ENCODE measurements around the gene STIMATE. TPM values are rescaled to one million over a fixed set of nuclear protein-coding genes. Genes with fewer than 3 reads are reported as not detected.

Gene STIMATE
- total RNA-seq, 1 donor from 2014 or later = 17.6 TPM

DNA sequence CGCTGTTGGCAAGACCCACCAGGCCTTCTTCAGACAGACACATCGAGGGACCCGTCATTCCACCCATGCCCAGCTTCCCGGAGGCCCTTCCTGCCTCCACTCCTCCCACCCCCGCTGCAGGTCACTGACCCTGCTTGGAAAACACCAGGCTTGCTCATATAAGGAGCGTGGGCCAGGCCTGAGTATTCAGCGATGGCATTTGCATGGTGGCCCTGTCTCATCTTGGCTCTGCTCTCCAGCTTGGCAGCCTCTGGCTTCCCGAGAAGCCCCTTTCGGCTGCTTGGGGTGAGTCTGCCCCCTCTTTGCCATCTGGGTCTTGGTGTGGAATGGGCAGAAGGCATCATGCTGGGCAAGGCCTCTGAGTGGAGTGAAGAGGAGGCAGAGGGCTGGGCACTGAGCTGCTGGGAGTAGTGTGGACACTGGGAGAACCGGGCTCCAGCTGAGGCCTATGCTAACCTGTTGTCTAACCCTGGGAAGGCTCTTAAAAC lies 102.7 kb downstream of the STIMATE start, which contains the start of gene ITIH3:
ITIH3 (plus strand) TSS at position 185 of the 488 bp plus-strand sequence; CDS start at position 193, 8 bp downstream.
- DNase-seq (ENCODE audit: low spot score) = no peak
- Mint-ChIP-seq H3K27ac (no peak within 1 kb of the TSS), H3K27me3 (ENCODE audit: low read depth) (no peaks in the 10 kb centered on the region), H3K9me3 (no peaks in the 10 kb centered on the region), H3K4me1 (ENCODE audit: low read depth) (no peaks in the 10 kb centered on the region), H3K36me3 (ENCODE audit: low read depth) (no peaks in the 10 kb centered on the region), H3K4me3 (ENCODE audit: low read depth) (no peak within 1 kb of the TSS)
- intact Hi-C loops (cut with micrococcal nuclease) = no loop called here

DNA sequence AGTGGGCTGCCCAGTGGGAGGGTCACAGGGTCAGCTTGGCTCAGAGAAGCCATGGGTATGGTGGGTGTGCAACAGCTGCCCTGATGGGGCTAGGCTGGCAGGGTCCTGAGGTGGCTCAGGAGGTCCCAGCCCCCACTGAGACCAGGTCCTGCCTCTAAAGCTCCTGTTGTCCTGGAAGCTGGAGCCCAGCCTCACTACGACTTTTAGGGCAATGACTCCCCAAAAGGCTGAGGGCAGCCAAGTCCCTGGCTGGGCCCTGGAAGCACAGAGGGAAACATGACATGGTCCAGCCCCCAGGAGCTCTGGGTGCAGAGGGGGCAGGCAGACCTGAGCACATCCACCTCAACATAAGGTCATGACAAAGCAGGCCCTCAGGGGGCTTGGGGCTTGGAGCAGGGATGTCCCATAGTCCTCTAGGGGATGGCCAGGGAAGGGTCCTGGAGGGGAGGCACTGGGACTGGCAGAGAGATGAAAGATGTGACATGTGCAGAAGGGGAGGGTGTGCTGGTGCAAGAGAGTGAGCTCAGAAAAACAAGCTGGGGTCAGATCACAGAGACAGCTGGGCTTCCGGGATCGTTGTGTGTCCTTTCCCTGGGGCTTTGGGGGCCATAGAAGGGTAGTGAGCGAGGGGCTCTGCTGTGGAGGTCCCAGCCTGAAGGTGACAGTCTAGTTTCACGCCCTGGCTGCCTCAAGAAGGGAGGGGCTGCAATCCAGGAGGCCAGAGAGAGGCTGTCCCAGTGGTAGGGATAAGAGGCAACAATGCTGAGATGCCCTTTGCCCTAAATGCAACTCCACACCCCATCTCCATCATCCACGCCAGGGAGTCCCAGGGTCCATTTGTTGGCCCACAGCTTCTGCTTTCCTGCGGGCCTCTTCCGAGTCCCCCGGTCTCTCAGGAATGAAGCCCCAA lies 103.4 kb downstream of the STIMATE start:
- no peak for DNase-seq (ENCODE audit: low spot score)
- H3K27me3 Mint-ChIP-seq (ENCODE audit: low read depth) = no peaks in the 10 kb centered on the region
- no peak overlapping the region for H3K27ac Mint-ChIP-seq
- intact Hi-C loops (cut with micrococcal nuclease) = no loop called here
- no peaks in the 10 kb centered on the region for H3K36me3 Mint-ChIP-seq (ENCODE audit: low read depth)
- H3K9me3 Mint-ChIP-seq = no peaks in the 10 kb centered on the region
- no peak overlapping the region for H3K4me3 Mint-ChIP-seq (ENCODE audit: low read depth)
- no peaks in the 10 kb centered on the region for H3K4me1 Mint-ChIP-seq (ENCODE audit: low read depth)

DNA sequence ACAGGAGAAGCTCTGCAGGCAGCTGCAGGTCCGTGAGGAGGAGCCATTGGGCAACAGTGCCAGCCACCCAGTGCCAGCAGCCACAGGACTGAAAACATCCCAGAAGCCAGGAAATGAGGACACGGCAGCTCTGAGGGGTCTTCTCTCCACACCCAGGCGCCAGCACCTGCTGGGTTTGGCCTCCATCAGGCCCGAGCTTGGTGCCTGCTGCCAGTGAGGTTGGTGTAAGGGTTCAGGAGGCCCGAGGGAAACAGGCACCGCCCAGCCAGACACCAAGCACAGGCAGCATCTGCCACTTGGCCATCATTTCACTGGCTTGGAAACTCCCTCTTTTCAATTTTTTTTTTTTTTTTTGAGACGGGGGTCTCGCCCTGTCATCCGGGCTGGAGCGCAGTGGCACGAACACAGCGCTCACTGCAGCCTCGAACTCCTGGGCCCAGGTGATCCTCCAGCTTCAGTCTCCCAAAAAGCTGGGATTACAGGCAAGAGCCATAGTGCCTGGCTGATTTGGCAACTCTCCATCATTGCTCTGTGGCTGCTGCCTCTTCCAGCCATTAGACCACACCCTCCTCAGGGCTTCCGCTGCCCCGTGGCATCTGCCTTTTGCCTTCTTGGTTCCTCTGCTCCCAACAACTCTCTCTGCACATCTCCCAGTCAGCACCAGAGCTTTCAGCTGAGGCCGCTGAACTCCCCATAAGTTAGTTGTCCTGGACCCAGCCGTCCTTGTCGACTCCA lies 104.2 kb downstream of the STIMATE start:
- Mint-ChIP-seq H3K27ac (no peak overlapping the region), H3K27me3 (ENCODE audit: low read depth) (no peaks in the 10 kb centered on the region), H3K36me3 (ENCODE audit: low read depth) (no peaks in the 10 kb centered on the region), H3K4me3 (ENCODE audit: low read depth) (no peak overlapping the region), H3K4me1 (ENCODE audit: low read depth) (no peaks in the 10 kb centered on the region), H3K9me3 (no peaks in the 10 kb centered on the region)
- intact Hi-C loops (cut with micrococcal nuclease) = no loop called here
- DNase-seq (ENCODE audit: low spot score) = no peak

DNA sequence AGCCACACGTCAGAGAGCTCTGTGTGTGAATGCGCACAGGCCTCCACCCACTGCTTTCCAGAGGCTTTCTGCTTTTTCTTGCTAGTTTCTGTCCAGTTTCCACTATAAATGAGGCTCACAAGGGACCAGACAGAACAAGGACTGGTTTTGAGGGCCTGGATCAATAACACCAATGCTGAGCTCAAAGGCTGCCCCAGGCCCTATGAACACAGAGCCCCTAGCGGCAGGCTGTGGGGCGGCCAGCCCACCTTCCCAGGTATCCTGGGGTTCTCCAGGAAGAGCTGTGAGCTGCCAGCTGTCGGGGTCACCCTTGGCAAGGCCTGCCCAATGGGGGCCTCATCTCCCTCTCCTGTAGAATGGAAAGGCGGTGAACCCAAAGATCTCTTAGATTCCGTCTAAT lies 104.9 kb downstream of the STIMATE start:
- H3K27me3 Mint-ChIP-seq (ENCODE audit: low read depth) = no peaks in the 10 kb centered on the region
- H3K4me1 Mint-ChIP-seq (ENCODE audit: low read depth) = no peaks in the 10 kb centered on the region
- H3K27ac Mint-ChIP-seq = no peak overlapping the region
- no peaks in the 10 kb centered on the region for H3K9me3 Mint-ChIP-seq
- H3K4me3 Mint-ChIP-seq (ENCODE audit: low read depth) = no peak overlapping the region
- DNase-seq (ENCODE audit: low spot score) = no peak
- intact Hi-C loops (cut with micrococcal nuclease) = no loop called here
- no peaks in the 10 kb centered on the region for H3K36me3 Mint-ChIP-seq (ENCODE audit: low read depth)

DNA sequence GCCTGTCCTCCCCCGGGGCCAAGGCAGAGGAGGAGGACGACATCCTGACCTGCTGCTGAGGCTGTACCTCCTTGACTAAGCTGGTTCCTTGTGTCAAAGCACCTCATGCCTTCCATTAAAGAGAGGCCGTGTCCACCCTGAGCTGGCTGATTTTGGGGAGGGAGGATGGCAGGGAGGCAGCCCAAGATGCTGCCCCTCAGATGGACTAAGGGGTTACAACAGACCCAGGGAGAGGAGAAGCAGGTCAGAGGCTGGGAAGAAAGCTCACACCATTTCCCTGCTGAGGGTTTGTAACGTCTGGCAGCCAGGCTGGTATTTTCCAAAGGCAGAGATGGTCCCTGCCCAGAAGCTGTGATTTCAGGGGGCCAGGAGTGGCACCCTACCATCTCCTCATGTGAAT lies 105.4 kb downstream of the STIMATE start:
- Mint-ChIP-seq H3K9me3 (no peaks in the 10 kb centered on the region), H3K27ac (no peak overlapping the region), H3K36me3 (ENCODE audit: low read depth) (no peaks in the 10 kb centered on the region), H3K27me3 (ENCODE audit: low read depth) (no peaks in the 10 kb centered on the region), H3K4me3 (ENCODE audit: low read depth) (no peak overlapping the region), H3K4me1 (ENCODE audit: low read depth) (no peaks in the 10 kb centered on the region)
- DNase-seq (ENCODE audit: low spot score) = no peak
- intact Hi-C loops (cut with micrococcal nuclease) = no loop called here

DNA sequence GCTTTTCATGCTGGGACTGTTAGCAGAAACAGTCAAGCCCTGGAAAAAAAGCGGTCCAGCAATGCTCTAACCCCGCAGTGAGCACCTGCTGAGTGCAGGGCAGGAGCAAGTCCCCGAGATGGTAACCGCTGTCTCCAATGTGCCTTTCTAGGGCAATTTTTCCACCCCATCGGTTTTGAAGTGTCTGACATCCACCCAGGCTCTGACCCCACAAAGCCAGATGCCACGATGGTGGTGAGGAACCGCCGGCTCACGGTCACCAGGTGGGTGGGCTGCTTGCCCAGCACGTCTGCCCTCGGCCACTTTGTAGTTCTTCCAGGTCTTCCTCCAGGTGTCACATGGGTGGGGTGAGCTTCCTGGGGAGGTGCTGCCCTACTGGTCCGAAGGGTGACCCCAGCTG lies 106.0 kb downstream of the STIMATE start:
- H3K36me3 Mint-ChIP-seq (ENCODE audit: low read depth) = no peaks in the 10 kb centered on the region
- no peak for DNase-seq (ENCODE audit: low spot score)
- no peaks in the 10 kb centered on the region for H3K9me3 Mint-ChIP-seq
- no peak overlapping the region for H3K4me3 Mint-ChIP-seq (ENCODE audit: low read depth)
- H3K27me3 Mint-ChIP-seq (ENCODE audit: low read depth) = no peaks in the 10 kb centered on the region
- no peak overlapping the region for H3K27ac Mint-ChIP-seq
- H3K4me1 Mint-ChIP-seq (ENCODE audit: low read depth) = no peaks in the 10 kb centered on the region
- intact Hi-C loops (cut with micrococcal nuclease) = no loop called here

DNA sequence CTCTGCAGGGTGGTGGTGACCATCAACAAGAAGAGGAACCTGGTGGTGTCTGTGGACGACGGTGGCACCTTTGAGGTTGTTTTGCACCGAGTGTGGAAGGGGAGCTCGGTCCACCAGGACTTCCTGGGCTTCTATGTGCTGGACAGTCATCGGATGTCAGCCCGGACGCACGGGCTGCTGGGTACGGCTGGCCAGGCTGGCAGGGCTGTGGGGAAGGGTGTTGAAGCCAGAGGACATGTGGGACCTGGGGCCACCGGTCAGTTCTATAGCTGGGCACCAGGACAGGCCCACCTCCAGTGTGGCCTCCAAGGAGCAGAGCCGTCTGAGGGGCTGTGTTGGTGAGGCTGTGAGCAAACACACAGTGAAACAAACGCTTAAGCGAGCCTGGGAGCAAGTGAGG lies 106.6 kb downstream of the STIMATE start:
- H3K4me1 Mint-ChIP-seq (ENCODE audit: low read depth) = no peaks in the 10 kb centered on the region
- H3K9me3 Mint-ChIP-seq = no peaks in the 10 kb centered on the region
- H3K27ac Mint-ChIP-seq = no peak overlapping the region
- intact Hi-C loops (cut with micrococcal nuclease) = no loop called here
- DNase-seq (ENCODE audit: low spot score) = no peak
- no peaks in the 10 kb centered on the region for H3K27me3 Mint-ChIP-seq (ENCODE audit: low read depth)
- H3K36me3 Mint-ChIP-seq (ENCODE audit: low read depth) = no peaks in the 10 kb centered on the region
- H3K4me3 Mint-ChIP-seq (ENCODE audit: low read depth) = no peak overlapping the region

DNA sequence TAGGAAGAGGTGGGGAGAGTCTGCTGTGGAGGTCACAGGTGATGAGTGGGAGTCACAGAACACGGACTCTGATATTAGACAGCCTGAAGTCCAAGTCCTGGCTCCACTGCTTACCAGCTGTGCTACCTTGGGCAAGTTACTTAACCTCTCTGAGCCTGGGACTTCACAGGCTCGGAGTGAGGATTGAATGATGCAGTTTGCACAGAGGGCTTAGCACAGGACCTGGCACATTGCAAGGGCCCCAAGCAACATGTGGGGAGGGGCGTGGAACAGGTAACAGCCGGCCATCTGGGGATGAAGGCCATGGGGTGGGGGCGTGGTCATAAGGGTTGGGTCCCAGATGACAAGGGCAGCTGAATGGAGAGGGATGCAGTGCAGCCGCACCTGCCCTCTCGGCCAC lies 107.0 kb downstream of the STIMATE start:
- no peak overlapping the region for H3K4me3 Mint-ChIP-seq (ENCODE audit: low read depth)
- intact Hi-C loops (cut with micrococcal nuclease) = no loop called here
- no peaks in the 10 kb centered on the region for H3K27me3 Mint-ChIP-seq (ENCODE audit: low read depth)
- no peaks in the 10 kb centered on the region for H3K4me1 Mint-ChIP-seq (ENCODE audit: low read depth)
- H3K9me3 Mint-ChIP-seq = no peaks in the 10 kb centered on the region
- no peaks in the 10 kb centered on the region for H3K36me3 Mint-ChIP-seq (ENCODE audit: low read depth)
- no peak for DNase-seq (ENCODE audit: low spot score)
- H3K27ac Mint-ChIP-seq = no peak overlapping the region

DNA sequence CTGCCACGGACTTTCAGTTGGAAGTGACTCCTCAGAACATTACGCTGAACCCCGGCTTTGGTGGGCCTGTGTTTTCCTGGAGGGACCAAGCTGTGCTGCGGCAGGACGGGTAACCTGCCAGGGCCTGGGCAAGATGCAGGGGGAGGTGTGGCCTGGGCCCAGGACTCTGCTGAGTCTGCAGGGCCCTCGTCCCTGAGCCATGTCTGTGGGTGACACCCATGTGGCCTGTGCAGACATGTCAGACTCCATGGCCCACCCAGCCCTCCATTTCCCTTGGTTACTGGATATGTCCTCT lies 107.7 kb downstream of the STIMATE start:
- intact Hi-C loops (cut with micrococcal nuclease) = no loop called here
- Mint-ChIP-seq H3K4me3 (ENCODE audit: low read depth) (no peak overlapping the region), H3K4me1 (ENCODE audit: low read depth) (no peaks in the 10 kb centered on the region), H3K9me3 (no peaks in the 10 kb centered on the region), H3K27ac (no peak overlapping the region), H3K36me3 (ENCODE audit: low read depth) (no peaks in the 10 kb centered on the region), H3K27me3 (ENCODE audit: low read depth) (no peaks in the 10 kb centered on the region)
- DNase-seq (ENCODE audit: low spot score) = no peak

DNA sequence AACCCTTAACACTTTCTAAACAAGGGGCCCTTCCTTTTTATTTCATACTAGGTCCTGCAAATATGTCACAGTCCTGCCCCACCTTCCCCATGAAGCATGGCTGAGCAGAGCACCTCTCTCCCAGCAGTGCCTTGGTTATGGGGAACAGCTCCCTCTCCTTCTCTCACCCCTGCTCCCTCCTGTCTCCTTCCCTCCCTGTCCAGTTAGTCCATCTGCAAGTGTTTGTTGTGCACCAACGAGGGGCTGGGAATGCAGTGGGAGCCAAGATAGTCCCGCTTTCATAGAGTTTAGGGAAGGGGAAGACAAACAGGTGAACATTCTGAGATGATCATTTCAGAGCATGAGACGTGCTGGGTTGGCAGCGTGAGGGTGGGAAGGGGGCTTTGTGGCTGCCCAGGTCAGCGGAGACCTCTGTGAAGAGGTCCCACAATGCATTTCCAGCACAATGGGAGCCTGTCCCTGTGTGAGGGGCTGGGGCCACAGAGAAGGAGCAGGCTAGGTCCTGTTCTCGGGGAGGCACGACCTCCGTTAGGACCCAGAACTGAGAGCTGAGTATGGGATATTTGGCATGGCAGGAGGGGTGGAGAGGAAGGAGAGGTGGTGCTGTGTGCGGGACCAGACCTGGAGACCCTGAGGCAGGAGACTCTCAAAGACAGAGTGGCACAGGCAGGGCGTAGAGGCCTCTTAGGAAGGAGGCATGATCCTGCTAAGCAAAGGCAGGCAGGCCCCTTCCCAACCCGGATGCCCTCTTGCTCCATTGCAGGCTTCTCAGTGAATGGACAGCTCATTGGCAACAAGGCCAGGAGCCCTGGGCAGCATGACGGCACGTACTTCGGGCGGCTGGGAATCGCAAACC lies 108.2 kb downstream of the STIMATE start:
- Mint-ChIP-seq H3K4me1 (ENCODE audit: low read depth) (no peaks in the 10 kb centered on the region), H3K9me3 (no peaks in the 10 kb centered on the region), H3K36me3 (ENCODE audit: low read depth) (no peaks in the 10 kb centered on the region), H3K4me3 (ENCODE audit: low read depth) (no peak overlapping the region), H3K27ac (no peak overlapping the region), H3K27me3 (ENCODE audit: low read depth) (no peaks in the 10 kb centered on the region)
- intact Hi-C loops (cut with micrococcal nuclease) = no loop called here
- no peak for DNase-seq (ENCODE audit: low spot score)

DNA sequence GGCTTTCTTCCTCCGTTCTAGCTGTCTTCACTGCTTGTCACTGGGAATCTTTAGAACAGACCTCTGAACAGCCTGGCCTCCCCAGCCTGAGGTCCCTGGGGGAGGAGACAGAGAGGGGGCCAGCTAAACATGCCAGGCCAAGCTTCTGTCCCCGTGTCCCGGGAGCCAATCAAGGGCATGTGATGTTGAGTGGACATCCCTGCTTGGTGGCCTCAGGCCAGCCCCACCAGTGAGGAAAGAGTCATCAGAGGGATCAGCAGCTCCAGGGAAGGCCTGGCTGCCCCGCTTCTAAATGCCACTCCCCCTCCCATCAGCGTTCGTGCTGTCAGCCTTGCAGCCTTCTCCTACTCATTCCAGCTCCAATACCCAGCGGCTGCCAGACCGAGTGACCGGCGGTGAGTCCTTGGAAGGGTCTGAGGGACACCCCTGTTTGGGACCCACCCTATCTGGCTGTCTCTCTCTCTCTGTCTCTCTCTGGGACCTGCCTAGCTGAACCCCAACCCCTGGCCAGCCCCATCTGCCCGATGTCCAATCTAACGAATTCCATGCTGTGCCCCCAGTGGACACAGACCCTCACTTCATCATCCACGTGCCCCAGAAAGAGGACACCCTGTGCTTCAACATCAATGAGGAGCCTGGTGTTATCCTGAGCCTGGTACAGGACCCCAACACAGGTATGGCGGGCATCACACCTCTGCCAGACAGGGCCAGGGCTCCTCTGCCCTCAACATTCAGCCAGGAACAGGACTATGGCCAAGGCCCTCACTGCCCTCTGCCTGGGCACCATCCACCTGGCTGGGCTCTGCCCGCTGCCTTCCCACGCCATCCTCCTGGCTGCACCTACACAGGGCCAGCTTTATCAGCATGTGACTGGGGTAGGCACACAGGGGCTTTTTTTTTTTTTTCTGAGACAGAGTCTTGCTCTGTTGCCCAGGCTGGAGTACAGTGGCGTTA lies 109.4 kb downstream of the STIMATE start:
- no peak overlapping the region for H3K4me3 Mint-ChIP-seq (ENCODE audit: low read depth)
- intact Hi-C loops (cut with micrococcal nuclease) = no loop called here
- no peaks in the 10 kb centered on the region for H3K9me3 Mint-ChIP-seq

DNA sequence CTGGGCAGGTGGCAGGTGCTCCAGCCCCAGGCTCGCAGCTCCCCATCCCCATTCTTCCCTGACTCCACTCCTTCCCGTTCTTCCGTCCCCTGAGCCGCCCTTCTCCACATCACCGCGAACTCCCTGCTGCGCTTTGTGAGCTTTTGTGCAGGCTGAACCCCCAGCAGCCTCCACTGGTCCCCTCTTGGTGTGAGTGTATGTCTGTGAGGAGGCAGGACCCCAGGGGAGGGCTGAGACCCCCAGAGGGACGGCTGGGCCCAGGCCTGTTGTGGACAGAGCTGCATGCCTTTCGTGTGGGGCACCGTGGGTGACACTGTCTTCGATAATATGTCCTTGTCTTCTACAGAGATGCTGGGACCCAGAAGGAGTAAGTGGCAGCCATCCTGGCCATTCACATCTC lies 110.1 kb downstream of the STIMATE start:
- intact Hi-C loops (cut with micrococcal nuclease) = no loop called here
- Mint-ChIP-seq H3K27ac (no peak overlapping the region), H3K9me3 (no peaks in the 10 kb centered on the region), H3K4me1 (ENCODE audit: low read depth) (no peaks in the 10 kb centered on the region), H3K4me3 (ENCODE audit: low read depth) (no peak overlapping the region), H3K27me3 (ENCODE audit: low read depth) (peaks cover 3% of the 10 kb centered on the region), H3K36me3 (ENCODE audit: low read depth) (no peaks in the 10 kb centered on the region)
- DNase-seq (ENCODE audit: low spot score) = no peak

More for the DNA sequence above, 109.4 kb downstream of the STIMATE start:
- Mint-ChIP-seq H3K36me3 (ENCODE audit: low read depth) (no peaks in the 10 kb centered on the region), H3K27me3 (ENCODE audit: low read depth) (no peaks in the 10 kb centered on the region), H3K4me1 (ENCODE audit: low read depth) (no peaks in the 10 kb centered on the region), H3K27ac (no peak overlapping the region)
- DNase-seq (ENCODE audit: low spot score) = no peak

Measured in activated T-helper 2 cell treated with anti-CD3 and anti-CD28 coated beads, Interferon-gamma antibody, Interleukin-2, Interleukin-4, amounts not matched to agents 10 μg/mL and 5 μg/mL and 100 μg/mL, durations not matched to agents 14 hours and 24 hours and 36 hours (primary cell).